DMS153 treated with DMSO at 0.1 percent for 48 hours (cell line): ENCODE results near the gene HINT2.

ENCODE experiments used
- DNase-seq: peaks from one replicate; lab custom pipeline; 2025; ENCODE audit not compliant: unreplicated experiment; lab: John Stamatoyannopoulos, UW

Gene HINT2

DNA sequence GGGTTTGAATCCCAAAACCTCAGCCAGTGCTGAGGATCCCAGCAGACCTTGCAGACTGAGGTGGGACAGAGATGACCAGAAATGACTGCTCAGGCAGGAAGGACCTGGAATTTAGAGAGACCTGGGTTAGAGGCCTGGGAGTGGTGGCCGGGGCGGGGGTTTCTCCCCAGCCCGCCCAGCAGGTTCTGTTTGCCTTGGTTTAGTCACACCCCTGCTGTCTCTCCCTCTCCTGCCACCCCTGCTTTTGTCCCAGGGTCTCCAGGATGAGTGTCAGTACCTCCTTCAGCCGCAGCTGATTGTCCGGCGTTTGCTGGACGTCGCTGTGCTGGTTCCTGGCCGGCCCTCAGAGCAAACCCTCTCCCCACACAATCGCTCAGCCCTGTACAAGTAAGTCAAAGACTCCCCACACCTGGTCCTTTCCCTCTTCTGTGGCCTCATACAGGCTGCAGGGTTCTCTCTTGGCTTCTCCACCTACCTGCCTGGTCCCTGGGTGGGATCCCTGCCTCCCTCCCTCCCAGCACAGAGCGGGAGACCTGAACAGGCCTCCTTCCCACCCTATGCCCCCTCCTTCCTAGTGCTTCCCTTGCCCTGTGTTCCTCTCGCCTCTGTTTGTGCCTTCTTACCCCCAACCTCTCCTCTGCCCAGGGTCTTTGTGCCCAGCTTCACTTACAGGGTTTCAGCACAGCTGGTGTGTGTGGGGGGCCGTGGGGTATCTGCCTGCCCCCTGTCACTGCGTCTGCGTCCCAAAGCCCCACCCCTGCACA, 26.2 kb upstream of the HINT2 start:
- DNase-seq: no peak

DNA sequence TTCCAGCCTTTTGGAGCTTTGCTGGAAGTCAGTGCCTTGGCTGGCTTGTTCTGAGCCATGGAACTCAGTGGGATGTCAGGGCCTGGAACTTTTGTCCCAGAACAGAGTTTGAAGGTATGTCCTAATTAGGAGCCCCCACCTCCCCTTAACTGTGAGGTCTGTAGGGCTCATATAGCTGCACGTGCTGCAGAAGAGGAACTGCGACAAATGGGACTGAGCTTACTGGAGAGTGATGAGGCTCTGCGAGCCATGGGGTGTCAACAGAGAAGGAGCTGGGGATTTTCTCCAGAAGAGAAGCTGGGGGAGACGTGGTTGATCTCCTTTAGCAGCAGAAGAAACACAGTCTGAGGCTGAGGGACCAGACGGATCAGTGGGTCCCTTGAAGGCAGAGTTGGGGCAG, 25.1 kb upstream of the HINT2 start:
- DNase-seq: no peak

DNA sequence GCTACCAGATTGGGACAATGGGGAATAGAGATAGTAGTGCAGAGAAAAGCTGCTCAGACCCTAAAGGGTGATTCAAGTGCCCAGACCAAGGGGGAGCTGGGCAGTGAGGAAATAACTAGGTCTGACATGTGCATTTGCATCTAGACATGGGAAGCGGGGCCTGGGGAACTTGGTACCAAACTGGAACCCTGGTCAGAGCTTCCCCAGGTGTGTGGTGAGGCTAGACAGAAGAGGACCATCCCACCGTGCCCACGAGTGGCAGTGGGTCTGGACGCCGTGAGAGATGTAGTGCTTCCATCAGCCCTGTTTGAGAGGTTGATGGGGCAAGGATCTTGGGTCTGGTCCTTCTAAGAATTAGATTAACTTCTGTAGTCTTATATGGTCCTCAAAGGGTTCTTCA, 21.8 kb upstream of the HINT2 start:
- no peak for DNase-seq

DNA sequence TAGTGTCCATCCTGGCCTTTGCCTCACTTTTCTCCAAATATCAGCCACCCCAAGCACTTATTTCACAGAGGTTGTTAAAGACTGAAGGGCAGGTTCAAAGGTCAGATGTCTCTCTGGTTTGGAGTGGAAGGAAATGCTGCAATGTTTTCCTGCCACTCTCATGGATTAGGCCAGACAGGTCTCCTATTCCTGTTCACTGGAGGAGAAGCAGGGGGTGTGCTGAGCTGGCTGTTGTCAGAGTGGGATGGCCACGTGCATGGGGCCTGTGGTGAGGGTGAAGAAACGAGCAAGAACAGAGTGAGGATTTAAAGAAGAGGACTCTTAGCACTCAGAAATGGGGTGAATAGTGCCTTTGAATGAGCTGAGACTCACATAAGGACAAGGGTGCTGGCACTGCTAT, 20.9 kb upstream of the HINT2 start:
- no peak for DNase-seq

GRCh38 chr9:35835216-35835632, 20.4 kb upstream of the HINT2 start:
- DNase-seq: no peak

GRCh38 chr9:35834260-35835215, 19.7 kb upstream of the HINT2 start:
- no peak for DNase-seq

- no peak for DNase-seq
Measured at GRCh38 chr9:35832814-35833213, 18.0 kb upstream of the HINT2 start.

DNA sequence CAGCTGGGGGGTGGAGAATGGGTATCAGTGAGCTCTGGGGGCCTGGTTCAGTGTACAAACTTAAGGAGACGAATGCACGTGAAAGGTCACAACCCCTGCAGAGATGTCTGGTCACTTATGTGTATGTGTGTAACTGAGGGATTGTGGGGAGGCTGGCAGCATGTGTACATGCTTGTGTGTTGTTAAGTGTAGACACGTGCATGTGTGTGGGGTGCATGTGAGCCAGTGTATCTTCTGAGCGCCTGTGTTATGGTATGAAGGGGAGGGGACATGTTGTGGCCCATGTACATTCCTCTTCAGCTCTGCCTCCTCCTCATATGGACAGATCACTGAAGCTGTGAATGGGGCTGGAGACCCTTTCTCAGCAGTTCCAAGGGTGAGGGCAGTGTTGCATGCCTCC, 16.2 kb upstream of the HINT2 start:
- no peak for DNase-seq

DNA sequence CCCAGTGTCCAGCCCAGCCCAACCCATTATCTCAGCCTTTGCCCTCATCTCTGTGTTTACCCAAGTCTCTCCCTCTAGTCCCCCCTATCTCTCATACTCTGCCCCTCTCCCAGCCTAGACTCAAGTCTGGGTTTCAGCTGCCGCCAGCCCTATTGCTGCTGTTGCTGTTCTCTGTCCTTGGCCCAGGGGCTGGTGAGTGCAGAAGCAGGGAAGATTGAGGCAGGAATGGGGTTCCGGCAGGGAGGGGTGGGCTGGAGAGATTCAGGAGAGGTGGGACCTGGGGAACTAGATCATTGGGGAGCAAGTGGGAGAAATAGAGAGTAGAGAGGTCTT, 14.9 kb upstream of the HINT2 start:
- DNase-seq: no peak

- DNase-seq: peak; percentile 54
Measured at GRCh38 chr9:35829084-35829763, 14.4 kb upstream of the HINT2 start, which contains the start of gene TMEM8B. TSS of gene TMEM8B (plus strand) at chr9:35829228. CDS start at chr9:35829448, 220 bp downstream.

GRCh38 chr9:35828716-35829083, 13.9 kb upstream of the HINT2 start, which contains the start of gene FAM221B:
TSS of gene FAM221B (minus strand) at chr9:35828732. CDS start at chr9:35826161, 2,571 bp downstream.
- DNase-seq: no peak

DNA sequence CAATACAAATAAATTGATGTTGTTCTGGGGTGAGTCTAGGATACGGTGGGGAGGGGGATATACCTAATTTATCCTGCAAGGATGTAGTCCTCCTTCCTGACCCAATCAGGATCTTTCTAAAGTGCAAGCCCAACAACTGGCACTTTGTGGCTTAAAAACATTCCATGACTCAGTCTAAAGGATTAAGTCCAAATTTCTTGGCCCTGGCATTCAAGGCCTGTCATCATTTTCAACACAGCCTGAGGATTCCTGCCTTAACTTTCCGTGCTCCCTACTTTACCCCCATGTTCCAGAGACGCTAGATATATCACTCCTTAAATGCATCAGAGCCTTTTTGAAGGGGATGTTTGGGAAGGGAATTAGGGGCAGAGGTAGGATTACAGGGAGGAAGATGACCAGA, 12.6 kb upstream of the HINT2 start:
- DNase-seq: no peak

DNA sequence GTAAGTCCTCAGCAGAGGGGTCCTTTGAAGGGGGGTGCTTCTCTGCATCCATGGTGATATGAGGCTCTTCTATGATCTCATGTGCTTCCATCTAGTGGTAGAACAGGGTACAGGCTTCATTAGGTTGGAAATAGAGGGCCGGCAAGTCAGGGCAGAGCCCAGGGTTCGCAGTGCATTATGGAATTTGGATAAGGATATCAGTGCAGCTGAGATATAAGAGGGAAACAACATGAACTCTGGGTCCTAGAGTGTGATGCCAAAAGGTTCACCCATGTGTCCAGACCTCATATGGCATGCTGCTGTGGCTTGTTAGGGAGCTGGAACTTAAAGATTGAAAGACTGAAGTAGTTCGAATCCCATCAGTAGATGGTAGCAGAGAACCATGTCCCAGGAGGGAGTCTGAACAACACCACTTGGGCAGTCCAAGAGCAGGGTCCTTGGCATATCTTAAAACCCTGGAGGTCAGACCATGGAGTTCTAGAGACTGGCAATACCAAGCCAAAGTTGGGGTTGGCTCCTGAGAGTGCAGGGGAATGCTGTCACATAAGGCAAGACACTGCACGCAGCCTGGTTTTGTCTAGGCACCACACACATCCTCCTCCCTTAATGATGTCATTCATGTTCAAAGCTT, 11.3 kb upstream of the HINT2 start:
- peak; percentile 65 for DNase-seq

DNA sequence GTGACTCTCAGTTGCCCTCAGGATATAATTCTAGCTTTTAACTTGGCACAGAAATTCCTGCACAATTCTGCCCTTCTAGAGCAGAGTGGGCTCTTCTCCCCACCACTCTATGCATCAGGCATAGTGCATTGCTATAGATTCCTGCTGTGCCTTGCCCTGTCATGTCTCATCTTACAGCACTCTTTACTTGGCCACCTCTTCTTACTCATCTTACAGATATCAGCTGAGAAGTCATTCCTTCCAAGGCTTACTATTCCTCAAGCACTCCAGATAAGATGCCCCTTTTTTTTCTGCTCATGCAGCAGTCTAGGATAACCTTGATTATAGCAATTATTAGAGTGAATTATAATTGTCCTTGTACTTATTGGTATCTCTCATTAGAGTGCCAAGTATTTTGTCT, 8.1 kb upstream of the HINT2 start:
- DNase-seq: no peak

GRCh38 chr9:35820076-35820475, 5.2 kb upstream of the HINT2 start:
- DNase-seq: no peak

DNA sequence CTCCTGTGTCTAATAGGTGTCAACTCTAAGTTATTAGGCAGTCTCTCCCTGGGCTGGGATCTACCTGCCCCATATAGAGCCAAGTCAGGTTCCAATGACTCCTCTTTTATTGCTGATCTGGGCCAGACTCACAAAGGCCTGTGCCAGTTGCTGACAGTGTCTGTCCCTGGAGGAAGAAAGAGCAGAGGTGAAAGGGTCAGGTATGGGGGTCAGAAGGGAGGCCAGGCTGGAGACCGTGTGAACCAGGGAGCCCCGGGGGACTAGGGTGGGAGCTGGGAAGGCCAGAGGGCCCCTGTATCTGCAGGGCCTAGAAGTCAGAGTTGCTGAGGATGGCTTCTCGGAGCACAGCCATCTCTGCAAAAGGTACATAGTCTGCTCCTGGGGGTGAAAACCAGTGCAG, 3.5 kb upstream of the HINT2 start:
- DNase-seq: no peak

DNA sequence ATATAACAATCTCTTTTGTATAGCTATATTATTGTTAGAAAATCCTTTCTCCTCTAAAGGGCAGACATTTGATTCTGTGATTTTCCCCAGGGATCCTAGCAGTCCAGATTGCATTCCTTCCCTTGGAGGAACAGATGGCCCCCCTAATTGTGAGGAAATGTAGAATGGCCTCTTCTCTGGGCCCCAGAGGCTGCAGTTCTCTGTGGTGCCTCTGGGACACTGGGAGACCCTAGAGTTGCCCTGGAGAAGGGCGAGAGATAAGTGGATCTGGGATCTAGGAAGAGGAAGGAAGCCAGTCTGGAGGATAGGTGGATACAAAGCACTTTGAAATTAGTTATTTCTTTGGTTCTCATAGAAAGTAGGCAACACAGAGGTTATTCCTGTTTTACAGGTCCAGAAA, 1.9 kb upstream of the HINT2 start:
- no peak for DNase-seq

DNA sequence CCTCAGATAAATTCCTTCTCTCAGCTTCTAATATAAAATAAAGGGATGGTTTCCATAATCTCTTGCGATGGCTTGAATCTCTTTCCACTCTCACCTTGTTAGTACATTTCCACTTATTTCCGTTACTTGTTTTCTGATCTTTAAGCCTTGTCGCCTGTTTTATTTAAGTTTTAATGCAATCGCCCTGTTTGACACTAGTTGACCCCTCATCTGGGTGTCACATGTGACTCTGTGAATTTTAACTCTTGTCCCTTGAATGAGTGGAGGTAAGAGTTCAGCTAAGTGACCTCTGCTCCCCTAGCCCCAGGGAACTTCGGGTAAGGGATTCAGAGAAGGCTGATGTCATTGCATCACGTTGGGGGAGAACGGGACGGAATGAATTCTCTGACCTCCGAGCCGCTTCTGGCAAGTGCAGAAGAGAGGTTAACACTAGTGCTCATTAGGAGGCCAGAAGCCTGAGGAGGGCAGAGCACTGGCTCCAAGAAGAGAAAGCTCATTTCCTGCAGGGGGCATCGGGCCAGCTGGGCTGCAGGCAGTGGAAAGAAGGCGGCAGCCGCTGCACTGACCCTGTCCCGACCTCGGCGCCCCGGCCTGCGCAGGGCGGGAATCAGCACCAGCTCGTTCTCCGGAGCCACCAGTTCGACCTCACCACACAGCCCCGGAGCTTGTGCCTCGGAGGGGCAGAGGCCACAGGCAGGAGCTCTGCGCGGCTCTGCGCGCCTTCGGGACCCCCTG, 569 bp downstream of the HINT2 start:
- DNase-seq: peak; percentile 22

DNA sequence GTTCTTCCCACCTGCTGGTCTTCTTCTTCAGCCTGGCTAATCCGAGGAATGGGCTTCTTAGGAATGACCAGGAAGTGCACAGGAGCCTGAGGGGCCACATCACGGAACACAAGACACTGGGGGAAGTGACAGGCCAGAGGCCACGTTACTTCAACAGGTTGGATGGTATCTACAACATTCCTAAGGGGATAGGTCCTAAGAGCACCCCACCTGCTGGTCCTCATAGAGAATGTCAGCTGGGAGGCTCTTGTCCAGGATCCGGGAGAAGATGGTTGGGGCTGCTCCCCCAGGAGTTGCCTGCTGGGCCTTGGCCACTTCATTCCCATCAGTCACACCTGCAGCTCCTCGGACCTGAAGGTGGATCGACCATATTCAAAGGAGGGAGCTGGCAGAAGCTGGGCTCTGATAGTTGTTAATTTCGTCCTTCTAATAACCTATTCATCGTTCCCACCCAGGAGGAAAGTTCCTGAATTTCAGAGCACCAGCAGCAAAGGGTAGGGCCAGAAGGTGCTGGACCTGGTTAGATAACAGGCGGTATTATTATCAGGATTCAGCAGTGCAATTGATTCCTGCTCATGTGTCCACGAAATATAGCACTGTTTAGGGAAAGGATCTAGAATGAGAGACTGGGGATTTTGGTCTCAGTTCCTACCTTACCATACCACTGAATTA, 1.3 kb downstream of the HINT2 start:
- DNase-seq: peak; percentile 3
